Psoas muscle (tissue), 8 donors: ENCODE measurements around the gene SDK2. TPM values are rescaled to one million over a fixed set of nuclear protein-coding genes. Genes with fewer than 3 reads are reported as not detected.

Source experiments
- ATAC-seq, 4 donors: fragments of 200-7000 bp; cut with Tn5 transposase; one replicate each; pipeline ENCODE4 v1.9.1; 2020; ENCODE audit warnings: moderate library complexity in 3 of 4, mild to moderate bottlenecking in 2 of 4
- DNase-seq, 2 donors: peaks; one replicate each; pipeline ENCODE4 v3.0.0-alpha.2; 2020
- H3K27ac ChIP-seq: fragments of 200-600 bp; one replicate; pipeline ENCODE4 v1.8.0; 2022
- H3K27me3 ChIP-seq, 3 donors: fragments of 200-600 bp in 1 of 3; one replicate each; pipeline versions ENCODE4 v1.6.1 to v1.8.0; 2013 to 2022; ENCODE audit warnings: low read length in 2 of 3, mild to moderate bottlenecking in 2 of 3, moderate library complexity in 1 of 3; ENCODE audit not compliant: insufficient read depth in 3 of 3
- H3K36me3 ChIP-seq, 2 donors: fragments of 200-600 bp in 1 of 2; one replicate each; pipeline versions ENCODE4 v1.6.1 to v1.8.0; 2013 to 2022; ENCODE audit warnings: low read depth in 1 of 2, mild to moderate bottlenecking in 1 of 2, moderate library complexity in 1 of 2; ENCODE audit not compliant: insufficient read depth in 1 of 2
- H3K4me1 ChIP-seq: fragments of 200-600 bp; one replicate; pipeline ENCODE4 v1.8.0; 2022
- H3K4me3 ChIP-seq: fragments of 200-600 bp; one replicate; pipeline ENCODE4 v1.8.0; 2022; ENCODE audit warnings: mild to moderate bottlenecking
- H3K9me3 ChIP-seq: fragments of 200-600 bp; one replicate; pipeline ENCODE4 v1.8.0; 2022
- WGBS, 3 donors: extraction: QIAGEN DNeasy Blood & Tissue Kit; methylation state at CpG; one replicate each; pipeline versions ENCODE4 v1.1.6 to v1.1.7; 2013; 5-methylcytosine and 5-hydroxymethylcytosine counted together
- intact Hi-C, 2 donors: fragments of 100-400 bp; cut with DNase I; formaldehyde crosslinking; loops; one replicate each; pipeline versions ENCODE4 v1.11.0 to v1.14.2; 2022
- polyA plus RNA-seq, 3 donors: library from polyadenylated mRNA; stranded (reverse); fragments of 200-250 nt; gene quantifications; one replicate each; pipeline ENCODE4 v1.2.3, GENCODE V29; 2013
- total RNA-seq, 4 donors: library from RNA; stranded (reverse); fragmentation: NEBNext Ultra II Directional in 2 of 4; extraction: Animal tissue kit (Norgen Biotek cat#: 25700) in 2 of 4; gene quantifications; one replicate each; pipeline versions ENCODE4 v1.2.1 to v1.2.4, GENCODE V29; 2021 to 2023
- TF ChIP-seq, protein P1 (sequence below): fragments of 200-600 bp; IDR thresholded peaks from one replicate; pipeline ENCODE4 v1.8.0; 2022; ENCODE audit warnings: antibody characterized with exemption
- donor health status: healthy with polysubstance abuse.
- donor health status: DM: no; HTN: no; CAD: no; lungs with moderate emphysema.
- donor health status: Bipolar disorder and iron deficiency.
- donor health status: healthy.
- donor health status: DM: yes; HTN: yes; CAD: no.
- donor health status: DM: no; HTN: no; CAD: no.
- donor health status: DM: no; HTN: no; CAD: no.
- donor health status: DM: yes; HTN: yes; CAD: no.

The SDK2 gene
- total and polyA plus RNA-seq, 7 donors = 0.04 to 2.8 (median 0.24) TPM

DNA sequence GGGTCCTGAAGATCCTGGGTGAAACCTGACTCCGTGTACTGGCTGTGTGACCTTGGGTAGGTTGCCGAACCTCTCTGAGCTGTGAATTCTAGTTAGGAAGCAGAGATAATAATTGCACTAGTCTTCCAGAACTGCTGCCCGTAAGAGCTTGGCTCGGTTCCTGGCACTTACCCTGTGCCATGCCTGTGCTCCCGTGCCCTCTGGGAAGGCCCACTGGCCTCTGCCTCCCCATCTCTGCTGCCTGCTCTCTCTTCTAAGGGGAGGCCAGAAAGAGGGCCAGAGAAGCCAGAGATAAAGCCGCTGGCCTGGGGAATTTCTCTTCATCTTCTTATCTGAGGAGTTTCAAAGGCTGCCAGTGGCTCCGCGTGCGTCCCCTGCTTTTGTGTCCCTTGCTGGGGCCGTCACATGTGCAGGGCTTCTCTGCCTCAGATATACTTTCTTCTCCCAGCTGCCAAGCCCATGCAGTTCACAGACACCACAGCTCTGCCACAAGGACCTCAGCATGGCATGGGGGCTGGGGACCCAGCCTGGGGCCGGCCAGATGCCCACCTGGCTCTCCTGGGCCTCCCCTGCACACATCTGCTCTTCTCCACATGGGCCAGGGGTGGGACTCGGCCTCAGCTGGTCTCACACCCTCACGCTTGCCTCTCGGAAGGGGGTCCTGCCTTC, 145.2 kb downstream of the SDK2 start:
- no peaks in the 10 kb centered on the region for H3K4me1 ChIP-seq
- 57 to 67% (median 59%) methylated on average over 11 to 14 of the region's 14 CpGs for WGBS, 3 donors
- ATAC-seq = no peak

DNA sequence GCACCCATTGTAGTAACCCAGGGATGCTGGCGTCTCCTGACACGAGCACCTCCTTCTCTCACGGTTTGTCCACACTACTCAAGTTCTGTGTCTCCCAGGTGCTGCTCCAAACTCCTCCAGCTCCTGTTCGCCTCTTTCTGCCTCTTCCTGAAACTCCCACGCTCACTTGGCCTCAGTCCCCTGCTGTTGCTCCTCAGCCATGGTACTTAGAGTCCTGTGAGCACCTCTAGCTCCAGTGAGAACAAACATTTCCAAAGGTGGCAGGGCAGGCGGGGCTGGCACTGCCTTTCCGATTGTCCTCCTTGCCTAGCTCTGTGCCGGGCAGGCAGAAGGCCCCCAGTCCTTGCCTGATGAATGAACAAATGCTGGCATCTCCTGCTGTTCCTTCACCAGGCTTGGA, 146.1 kb downstream of the SDK2 start:
- Histone ChIP-seq H3K36me3 (no peaks in the 10 kb centered on the region), H3K4me3 (no peak overlapping the region), H3K27ac (no peak overlapping the region), H3K27me3 (peaks cover 0 to 23% (median 12%) of the 10 kb centered on the region in 3 donors), H3K9me3 (no peaks in the 10 kb centered on the region), H3K4me1 (no peaks in the 10 kb centered on the region)
- intact Hi-C loops = no loop called here
- 67 to 73% (median 72%) methylated on average over 8 of the region's 8 CpGs for WGBS, 3 donors
- ATAC-seq (no peak), DNase-seq (no peak)
- TF ChIP-seq, protein P1, sequence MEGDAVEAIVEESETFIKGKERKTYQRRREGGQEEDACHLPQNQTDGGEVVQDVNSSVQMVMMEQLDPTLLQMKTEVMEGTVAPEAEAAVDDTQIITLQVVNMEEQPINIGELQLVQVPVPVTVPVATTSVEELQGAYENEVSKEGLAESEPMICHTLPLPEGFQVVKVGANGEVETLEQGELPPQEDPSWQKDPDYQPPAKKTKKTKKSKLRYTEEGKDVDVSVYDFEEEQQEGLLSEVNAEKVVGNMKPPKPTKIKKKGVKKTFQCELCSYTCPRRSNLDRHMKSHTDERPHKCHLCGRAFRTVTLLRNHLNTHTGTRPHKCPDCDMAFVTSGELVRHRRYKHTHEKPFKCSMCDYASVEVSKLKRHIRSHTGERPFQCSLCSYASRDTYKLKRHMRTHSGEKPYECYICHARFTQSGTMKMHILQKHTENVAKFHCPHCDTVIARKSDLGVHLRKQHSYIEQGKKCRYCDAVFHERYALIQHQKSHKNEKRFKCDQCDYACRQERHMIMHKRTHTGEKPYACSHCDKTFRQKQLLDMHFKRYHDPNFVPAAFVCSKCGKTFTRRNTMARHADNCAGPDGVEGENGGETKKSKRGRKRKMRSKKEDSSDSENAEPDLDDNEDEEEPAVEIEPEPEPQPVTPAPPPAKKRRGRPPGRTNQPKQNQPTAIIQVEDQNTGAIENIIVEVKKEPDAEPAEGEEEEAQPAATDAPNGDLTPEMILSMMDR = no peak

More for the DNA sequence above, 145.2 kb downstream of the SDK2 start:
- intact Hi-C loops = no loop called here
- Histone ChIP-seq H3K27me3 (peaks cover 0 to 16% (median 8%) of the 10 kb centered on the region in 3 donors), H3K4me3 (no peak overlapping the region), H3K27ac (no peak overlapping the region), H3K36me3 (no peaks in the 10 kb centered on the region), H3K9me3 (no peaks in the 10 kb centered on the region)
- no peak for DNase-seq
- TF ChIP-seq, protein P1 = no peak

DNA sequence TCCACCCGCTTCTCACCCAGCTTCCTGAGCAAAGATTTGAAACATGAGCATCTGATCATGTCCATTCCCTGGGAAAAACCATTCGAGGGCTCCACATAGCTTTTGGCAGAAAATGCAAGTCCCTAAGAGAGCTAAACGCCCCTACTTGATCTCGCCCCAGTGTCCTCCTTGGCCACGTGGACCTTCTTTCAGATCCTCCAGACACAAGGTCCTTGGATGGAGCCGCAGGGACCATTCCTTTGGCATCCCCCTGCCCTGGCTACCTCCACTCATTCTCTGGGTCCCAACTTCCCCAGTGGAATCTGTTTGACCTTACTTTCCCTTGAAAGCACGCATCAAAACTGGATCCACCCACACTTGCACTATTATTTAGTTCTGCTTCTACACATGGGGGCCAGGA, 146.5 kb downstream of the SDK2 start:
- 74 to 83% (median 77%) methylated on average over 7 of the region's 7 CpGs for WGBS, 3 donors
- DNase-seq (no peak), ATAC-seq (no peak)
- no peaks in the 10 kb centered on the region for H3K4me1 ChIP-seq
- TF ChIP-seq, protein P1 = no peak
- no peaks in the 10 kb centered on the region for H3K9me3 ChIP-seq
- no peak overlapping the region for H3K27ac ChIP-seq
- intact Hi-C loops = no loop called here
- peaks cover 0 to 24% (median 14%) of the 10 kb centered on the region in 3 donors for H3K27me3 ChIP-seq
- no peak overlapping the region for H3K4me3 ChIP-seq
- no peaks in the 10 kb centered on the region for H3K36me3 ChIP-seq

DNA sequence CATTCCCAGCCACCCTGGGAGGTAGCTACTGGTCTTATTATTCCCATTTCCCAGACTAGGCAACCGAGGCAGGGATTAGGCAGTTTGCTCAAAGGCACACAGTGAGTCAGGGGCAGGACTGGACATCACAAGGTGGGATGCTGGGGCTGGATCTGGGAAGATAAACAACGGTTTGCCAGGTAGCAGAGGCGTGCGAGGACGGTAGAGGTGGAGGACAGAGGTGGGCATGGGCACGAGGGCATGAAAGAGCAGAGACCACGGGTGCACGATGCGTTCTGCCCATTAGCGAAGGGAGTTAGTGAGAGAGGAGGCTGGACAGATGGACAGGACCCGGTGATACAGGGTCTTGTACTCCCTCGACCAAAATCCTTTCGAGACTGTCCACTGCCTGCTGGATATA, 148.0 kb downstream of the SDK2 start:
- TF ChIP-seq, protein P1 = no peak
- Histone ChIP-seq H3K4me3 (no peak overlapping the region), H3K36me3 (no peaks in the 10 kb centered on the region), H3K9me3 (no peaks in the 10 kb centered on the region), H3K27me3 (peaks cover 0 to 24% (median 14%) of the 10 kb centered on the region in 3 donors), H3K4me1 (no peaks in the 10 kb centered on the region), H3K27ac (no peak overlapping the region)
- ATAC-seq (no peak), DNase-seq (no peak)
- intact Hi-C loops = no loop called here
- 90 to 92% (median 92%) methylated on average over 13 of the region's 13 CpGs for WGBS, 3 donors

DNA sequence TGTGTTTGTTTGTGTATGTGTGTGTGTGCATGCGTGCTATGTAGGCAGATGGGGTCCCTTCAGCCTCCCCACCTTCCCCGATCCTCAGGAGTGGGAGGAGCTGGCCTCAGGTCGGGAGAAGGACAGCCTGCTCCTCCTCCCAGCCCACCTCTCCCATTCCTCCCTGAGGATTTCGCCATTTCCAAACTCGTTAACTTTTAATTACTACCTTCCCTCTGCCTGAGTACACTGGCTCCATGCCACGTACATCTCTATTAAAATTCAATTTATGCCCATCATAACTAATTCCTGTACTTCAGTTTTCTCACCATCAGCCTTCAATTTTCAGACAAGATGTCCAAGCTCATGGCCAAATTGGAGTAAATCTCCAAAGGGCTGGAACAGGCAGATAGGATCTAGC, 148.6 kb downstream of the SDK2 start:
- ATAC-seq = no peak
- no peaks in the 10 kb centered on the region for H3K9me3 ChIP-seq
- no peak overlapping the region for H3K27ac ChIP-seq
- TF ChIP-seq, protein P1 = no peak
- H3K27me3 ChIP-seq = peaks cover 0 to 24% (median 14%) of the 10 kb centered on the region in 3 donors
- DNase-seq = no peak
- H3K4me3 ChIP-seq = no peak overlapping the region
- H3K36me3 ChIP-seq = no peaks in the 10 kb centered on the region
- no peaks in the 10 kb centered on the region for H3K4me1 ChIP-seq
- 78 to 81% (median 79%) methylated on average over 6 of the region's 6 CpGs for WGBS, 3 donors
- intact Hi-C loops = no loop called here
